ENCODE results near the gene CXCL8.

DNA sequence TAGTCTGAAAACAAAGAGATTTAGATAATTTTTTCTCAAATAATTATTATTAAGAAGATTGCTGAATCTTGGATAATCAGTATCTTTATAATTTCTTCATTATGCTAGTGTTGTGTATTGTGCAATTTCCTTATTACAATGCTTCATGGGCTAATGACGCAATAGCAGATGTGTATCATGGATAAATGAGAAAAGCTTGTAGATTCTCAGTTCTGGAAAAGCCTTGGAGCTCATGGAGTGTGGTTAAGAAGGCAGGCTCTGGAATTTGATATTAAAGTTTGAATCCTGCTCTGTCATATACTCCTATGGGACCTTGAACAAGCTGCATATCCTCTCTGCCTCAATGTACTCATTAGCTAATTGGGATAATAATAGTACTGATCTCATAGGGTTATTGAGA is 18.9 kb upstream of the CXCL8 start:
- TF ChIP-seq CTCF (IDR thresholded peaks at IDR 0.05) (no peak), POLR2A (IDR thresholded peaks at IDR 0.05) (no peak)
